HG02885 (cell line): Measurements from ENCODE around the gene CEP152.
A peak's percentile ranks its signal among the peaks of the same experiment; 100 is the strongest.
"Not testable (repeated sequence)": the region's sequence is repeated elsewhere in the genome, so short reads cannot be mapped to it uniquely, and the experiment has no call there.

Source experiments
- ATAC-seq: cut with Tn5 transposase; IDR thresholded peaks from one replicate; pipeline ENCODE4 v1.9.1; 2021; ENCODE audit warnings: mild to moderate bottlenecking; ENCODE audit not compliant: unreplicated experiment, poor library complexity

CEP152 gene

GRCh38 chr15:48814286-48814685 lies 3.4 kb upstream of the CEP152 start:
- no peak for ATAC-seq

GRCh38 chr15:48811325-48811958 lies 573 bp upstream of the CEP152 start:
- no peak for ATAC-seq

GRCh38 chr15:48806151-48806550 lies 4.7 kb downstream of the CEP152 start:
- ATAC-seq: no peak

- no peak for ATAC-seq
These were observed 5.3 kb downstream of the CEP152 start for GRCh38 chr15:48805591-48805990.

GRCh38 chr15:48803877-48804276 lies 7.0 kb downstream of the CEP152 start:
- ATAC-seq: no peak

GRCh38 chr15:48802867-48803266 lies 8.0 kb downstream of the CEP152 start:
- peak; percentile 56 for ATAC-seq

GRCh38 chr15:48802257-48802656 lies 8.6 kb downstream of the CEP152 start:
- ATAC-seq: peak; percentile 70

- ATAC-seq: no peak
These were observed 9.9 kb downstream of the CEP152 start for GRCh38 chr15:48800811-48801455.

GRCh38 chr15:48800245-48800644 lies 10.6 kb downstream of the CEP152 start:
- no peak for ATAC-seq

GRCh38 chr15:48798319-48798718 lies 12.6 kb downstream of the CEP152 start:
- ATAC-seq: no peak

- ATAC-seq: no peak
These were observed 13.9 kb downstream of the CEP152 start for GRCh38 chr15:48796930-48797329.

- no peak for ATAC-seq
These were observed 14.3 kb downstream of the CEP152 start for GRCh38 chr15:48796521-48796920.

- ATAC-seq: no peak
These were observed 15.0 kb downstream of the CEP152 start for GRCh38 chr15:48795901-48796300.

- peak; percentile 98 for ATAC-seq
These were observed 16.2 kb downstream of the CEP152 start for GRCh38 chr15:48794697-48795134.

- no peak for ATAC-seq
These were observed 18.5 kb downstream of the CEP152 start for GRCh38 chr15:48792408-48792807.

GRCh38 chr15:48790466-48791115 lies 20.3 kb downstream of the CEP152 start:
- ATAC-seq: not testable (repeated sequence)

GRCh38 chr15:48785712-48786111 lies 25.2 kb downstream of the CEP152 start:
- ATAC-seq: no peak

- ATAC-seq: no peak
These were observed 25.7 kb downstream of the CEP152 start for GRCh38 chr15:48785195-48785594.

GRCh38 chr15:48784756-48785155 lies 26.1 kb downstream of the CEP152 start:
- ATAC-seq: no peak

- no peak for ATAC-seq
These were observed 28.0 kb downstream of the CEP152 start for GRCh38 chr15:48782911-48783310.

- ATAC-seq: no peak
These were observed 29.3 kb downstream of the CEP152 start for GRCh38 chr15:48781481-48782081.
